Endothelial cell of hepatic sinusoid (primary cell): ENCODE results near the gene STRN3.
"Not testable (repeated sequence)": the region's sequence is repeated elsewhere in the genome, so short reads cannot be mapped to it uniquely, and the experiment has no call there.

ENCODE experiments used
- in situ Hi-C: cut with HindIII; loops from 2 replicates; pipeline ENCODE4 v1.10.0; 2017; ENCODE audit warnings: low sequenced_read_pairs

Gene STRN3

GRCh38 chr14:31026077-31026449 lies at the start of gene STRN3:
STRN3 (minus strand) TSS chr14:31026379; CDS start chr14:31026185, 194 bp downstream.
- in situ Hi-C loops: no loop called here

GRCh38 chr14:31075144-31075543 lies 49.0 kb upstream of the STRN3 start:
- in situ Hi-C loops: no loop called here

GRCh38 chr14:31071151-31071550 lies 45.0 kb upstream of the STRN3 start:
- in situ Hi-C loops: no loop called here

GRCh38 chr14:31070431-31070830 lies 44.3 kb upstream of the STRN3 start:
- in situ Hi-C loops: no loop called here

- in situ Hi-C loops: no loop called here
Measured at GRCh38 chr14:31069343-31069742, 43.2 kb upstream of the STRN3 start.

- in situ Hi-C loops: no loop called here
Measured at GRCh38 chr14:31068235-31068634, 42.1 kb upstream of the STRN3 start.

GRCh38 chr14:31062908-31063307 lies 36.7 kb upstream of the STRN3 start:
- in situ Hi-C loops: not testable (repeated sequence)

GRCh38 chr14:31060253-31060875 lies 34.2 kb upstream of the STRN3 start:
- in situ Hi-C loops: no loop called here

- in situ Hi-C loops: no loop called here
Measured at GRCh38 chr14:31059152-31059924, 33.2 kb upstream of the STRN3 start.

- in situ Hi-C loops: no loop called here
Measured at GRCh38 chr14:31057701-31058364, 31.7 kb upstream of the STRN3 start.

- in situ Hi-C loops: no loop called here
Measured at GRCh38 chr14:31057035-31057434, 30.9 kb upstream of the STRN3 start.

- in situ Hi-C loops: not testable (repeated sequence)
Measured at GRCh38 chr14:31052905-31053586, 26.9 kb upstream of the STRN3 start.

GRCh38 chr14:31051511-31051910 lies 25.3 kb upstream of the STRN3 start:
- in situ Hi-C loops: no loop called here

- in situ Hi-C loops: no loop called here
Measured at GRCh38 chr14:31051023-31051422, 24.8 kb upstream of the STRN3 start.

GRCh38 chr14:31047503-31047902 lies 21.3 kb upstream of the STRN3 start:
- in situ Hi-C loops: no loop called here

- in situ Hi-C loops: no loop called here
Measured at GRCh38 chr14:31045501-31046080, 19.4 kb upstream of the STRN3 start.

GRCh38 chr14:31043379-31043778 lies 17.2 kb upstream of the STRN3 start:
- in situ Hi-C loops: loop anchor here (5.0 kb wide), 1 partner anchor 61 kb away; no protein-coding TSS in a partner anchor

GRCh38 chr14:31042893-31043292 lies 16.7 kb upstream of the STRN3 start:
- in situ Hi-C loops: loop anchor here (5.0 kb wide), 1 partner anchor 61 kb away; no protein-coding TSS in a partner anchor

GRCh38 chr14:31042300-31042699 lies 16.1 kb upstream of the STRN3 start:
- in situ Hi-C loops: loop anchor here (5.0 kb wide), 1 partner anchor 60 kb away; no protein-coding TSS in a partner anchor

GRCh38 chr14:31038521-31039166 lies 12.5 kb upstream of the STRN3 start:
- in situ Hi-C loops: no loop called here
